ENCODE measurements around the gene TNFRSF11A.

GRCh38 chr18:62369129-62369644 is 44.1 kb downstream of the TNFRSF11A start:
- TF ChIP-seq CTCF (IDR thresholded peaks at IDR 0.05; ENCODE audit: borderline replicate concordance, extremely low read depth, low read length, poor library complexity, severe bottlenecking) (no peak), EZH2 (IDR thresholded peaks at IDR 0.05; ENCODE audit: borderline replicate concordance, low read depth, low read length, severe bottlenecking) (no peak)
